WTC11 (cell line): ENCODE data around the gene PANX3. TPM values are rescaled to one million over a fixed set of nuclear protein-coding genes. Genes with fewer than 3 reads are reported as not detected.

ENCODE experiments used
- ATAC-seq: fragments of 200-7000 bp; cut with Tn5 transposase; 2 replicates; pipeline ENCODE4 v1.10.0; 2021; ENCODE audit warnings: mild to moderate bottlenecking, moderate library complexity
- CTCF ChIA-PET: fragments of 300-600 bp; sonication (Branson Sonifier 250); formaldehyde crosslinking; loops from one replicate; lab custom pipeline; 2021; ENCODE audit warnings: antibody characterized with exemption; lab: Charles Lee
- POLR2A ChIA-PET: fragments of 350-600 bp; sonication (Branson Sonifier 250); formaldehyde crosslinking; loops from one replicate; lab custom pipeline; 2021; ENCODE audit warnings: antibody characterized with exemption; lab: Charles Lee
- DNase-seq: peaks from one replicate; pipeline ENCODE4 v3.0.0; 2021; ENCODE audit warnings: low spot score
- H3K27ac Mint-ChIP-seq: 2 replicates; pipeline ENCODE4 v1.8.0; 2021; ENCODE audit warnings: mixed read lengths
- H3K27me3 Mint-ChIP-seq: 2 replicates; pipeline ENCODE4 v1.8.0; 2021; ENCODE audit warnings: low read depth, mild to moderate bottlenecking, moderate library complexity, mixed read lengths
- H3K36me3 Mint-ChIP-seq: 2 replicates; pipeline ENCODE4 v1.8.0; 2021; ENCODE audit warnings: mixed read lengths
- H3K4me1 Mint-ChIP-seq: 2 replicates; pipeline ENCODE4 v1.8.0; 2022; ENCODE audit warnings: mixed read lengths
- H3K4me3 Mint-ChIP-seq: 2 replicates; pipeline ENCODE4 v1.8.0; 2021; ENCODE audit warnings: mild to moderate bottlenecking, moderate library complexity, mixed read lengths
- H3K9me3 Mint-ChIP-seq: 2 replicates; pipeline ENCODE4 v1.8.0; 2021; ENCODE audit warnings: mixed read lengths
- CDX4 ChIP-seq: fragments of 250-450 bp; sonication (Bioruptor Pico); IDR thresholded peaks from 2 replicates; pipeline ENCODE4 v1.9.0; 2021; ENCODE audit warnings: moderate library complexity, mild to moderate bottlenecking, inconsistent platforms, borderline replicate concordance
- MAX ChIP-seq: sonication (generic); formaldehyde crosslinking; IDR thresholded peaks from 2 replicates; pipeline ENCODE4 v1.8.0; 2022; ENCODE audit warnings: mild to moderate bottlenecking, missing genetic modification reagents
- NFE2L1 ChIP-seq: sonication (generic); formaldehyde crosslinking; IDR thresholded peaks from 2 replicates; pipeline ENCODE4 v1.8.1; 2023; ENCODE audit warnings: missing genetic modification reagents
- NR2C2 ChIP-seq: sonication (generic); formaldehyde crosslinking; IDR thresholded peaks from 2 replicates; pipeline ENCODE4 v1.8.0; 2022; ENCODE audit warnings: mild to moderate bottlenecking, missing genetic modification reagents
- PRDM15 ChIP-seq: sonication (generic); formaldehyde crosslinking; IDR thresholded peaks from 2 replicates; pipeline ENCODE4 v1.8.0; 2022; ENCODE audit warnings: missing genetic modification reagents
- SMAD4 ChIP-seq: sonication (generic); formaldehyde crosslinking; IDR thresholded peaks from 2 replicates; pipeline ENCODE4 v1.8.0; 2022; ENCODE audit warnings: mild to moderate bottlenecking, missing genetic modification reagents
- TP53 ChIP-seq: sonication (generic); formaldehyde crosslinking; IDR thresholded peaks from 2 replicates; pipeline ENCODE4 v1.8.1; 2023; ENCODE audit warnings: mild to moderate bottlenecking, missing genetic modification reagents
- USF1 ChIP-seq: sonication (generic); formaldehyde crosslinking; IDR thresholded peaks from 2 replicates; pipeline ENCODE4 v1.8.0; 2022; ENCODE audit warnings: mild to moderate bottlenecking, missing genetic modification reagents
- USF2 ChIP-seq: sonication (generic); formaldehyde crosslinking; IDR thresholded peaks from 2 replicates; pipeline ENCODE4 v1.8.1; 2023; ENCODE audit warnings: mild to moderate bottlenecking, missing genetic modification reagents, moderate library complexity
- ZBTB43 ChIP-seq: sonication (generic); formaldehyde crosslinking; IDR thresholded peaks from 2 replicates; pipeline ENCODE4 v1.8.1; 2023; ENCODE audit warnings: mild to moderate bottlenecking, missing genetic modification reagents
- ZNF219 ChIP-seq: sonication (generic); formaldehyde crosslinking; IDR thresholded peaks from 2 replicates; pipeline ENCODE4 v1.8.0; 2023; ENCODE audit warnings: missing genetic modification reagents, mild to moderate bottlenecking, borderline replicate concordance
- ZNF396 ChIP-seq: fragments of 250-450 bp; sonication (Bioruptor Pico); IDR thresholded peaks from 2 replicates; pipeline ENCODE4 v1.8.0; 2021; ENCODE audit warnings: mild to moderate bottlenecking, moderate library complexity, borderline replicate concordance
- ZNF532 ChIP-seq: fragments of 250-450 bp; sonication (Bioruptor Pico); IDR thresholded peaks from 2 replicates; pipeline ENCODE4 v1.9.0; 2021; ENCODE audit warnings: mild to moderate bottlenecking, borderline replicate concordance
- total RNA-seq: library from RNA; stranded (reverse); gene quantifications from 3 replicates; pipeline ENCODE4 v1.2.3, GENCODE V29; 2021
- TF ChIP-seq, protein P1 (sequence below): sonication (generic); formaldehyde crosslinking; conservative IDR thresholded peaks from 2 replicates; pipeline ENCODE4 v1.8.1; 2022; ENCODE audit warnings: mild to moderate bottlenecking, missing genetic modification reagents
- TF ChIP-seq, protein P2 (sequence below): sonication (generic); formaldehyde crosslinking; IDR thresholded peaks from 2 replicates; pipeline ENCODE4 v1.8.1; 2023; ENCODE audit warnings: mild to moderate bottlenecking, missing genetic modification reagents

The PANX3 gene
- total RNA-seq, 1 experiment from 2014 or later = not detected

GRCh38 chr11:124627546-124627945 is 16.3 kb downstream of the PANX3 start:
- Mint-ChIP-seq H3K27ac (no peak overlapping the region), H3K9me3 (no peaks in the 10 kb centered on the region), H3K4me1 (peaks cover 8% of the 10 kb centered on the region), H3K36me3 (peaks cover 54% of the 10 kb centered on the region), H3K27me3 (no peaks in the 10 kb centered on the region), H3K4me3 (no peak overlapping the region)
- ATAC-seq (no peak), DNase-seq (no peak)
- no peak for TF ChIP-seq ZNF532
- no peak for TF ChIP-seq TP53
- no peak for TF ChIP-seq NFE2L1 (CRISPR knock-in tag)
- TF ChIP-seq ZBTB43 (CRISPR knock-in tag) = no peak
- no peak for TF ChIP-seq USF2
- no peak for TF ChIP-seq PRDM15 (CRISPR knock-in tag)
- TF ChIP-seq ZNF219 (CRISPR knock-in tag) = no peak
- no peak for TF ChIP-seq SMAD4
- no peak for TF ChIP-seq USF1 (CRISPR knock-in tag)
- TF ChIP-seq NR2C2 = no peak
- TF ChIP-seq MAX (CRISPR knock-in tag) = no peak
- TF ChIP-seq CDX4 = no peak
- TF ChIP-seq, protein P1, sequence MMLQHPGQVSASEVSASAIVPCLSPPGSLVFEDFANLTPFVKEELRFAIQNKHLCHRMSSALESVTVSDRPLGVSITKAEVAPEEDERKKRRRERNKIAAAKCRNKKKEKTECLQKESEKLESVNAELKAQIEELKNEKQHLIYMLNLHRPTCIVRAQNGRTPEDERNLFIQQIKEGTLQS (CRISPR knock-in tag) = no peak
- no peak for TF ChIP-seq ZNF396 (CRISPR knock-in tag)
- TF ChIP-seq, protein P2, sequence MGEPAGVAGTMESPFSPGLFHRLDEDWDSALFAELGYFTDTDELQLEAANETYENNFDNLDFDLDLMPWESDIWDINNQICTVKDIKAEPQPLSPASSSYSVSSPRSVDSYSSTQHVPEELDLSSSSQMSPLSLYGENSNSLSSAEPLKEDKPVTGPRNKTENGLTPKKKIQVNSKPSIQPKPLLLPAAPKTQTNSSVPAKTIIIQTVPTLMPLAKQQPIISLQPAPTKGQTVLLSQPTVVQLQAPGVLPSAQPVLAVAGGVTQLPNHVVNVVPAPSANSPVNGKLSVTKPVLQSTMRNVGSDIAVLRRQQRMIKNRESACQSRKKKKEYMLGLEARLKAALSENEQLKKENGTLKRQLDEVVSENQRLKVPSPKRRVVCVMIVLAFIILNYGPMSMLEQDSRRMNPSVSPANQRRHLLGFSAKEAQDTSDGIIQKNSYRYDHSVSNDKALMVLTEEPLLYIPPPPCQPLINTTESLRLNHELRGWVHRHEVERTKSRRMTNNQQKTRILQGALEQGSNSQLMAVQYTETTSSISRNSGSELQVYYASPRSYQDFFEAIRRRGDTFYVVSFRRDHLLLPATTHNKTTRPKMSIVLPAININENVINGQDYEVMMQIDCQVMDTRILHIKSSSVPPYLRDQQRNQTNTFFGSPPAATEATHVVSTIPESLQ (CRISPR knock-in tag) = no peak
- ChIA-PET CTCF (no interaction called here), POLR2A (no interaction called here)
